Lung (tissue), 12 donors: ENCODE results near the gene KRTAP2-4. TPM values are rescaled to one million over a fixed set of nuclear protein-coding genes. Genes with fewer than 3 reads are reported as not detected.

Experiments
- ATAC-seq: fragments of 200-7000 bp; cut with Tn5 transposase; one replicate; pipeline ENCODE4 v1.9.1; 2020; ENCODE audit warnings: moderate number of reproducible peaks; ENCODE audit not compliant: insufficient read depth, low FRiP score
- DNase-seq, 3 donors: peaks; one replicate each; pipeline ENCODE4 v3.0.0-alpha.2; 2013 to 2017
- H3K27ac ChIP-seq, 2 donors: one replicate each; pipeline ENCODE4 v1.5.1; 2013; ENCODE audit warnings: mild to moderate bottlenecking in 2 of 2, moderate library complexity in 2 of 2, control low read depth in 1 of 2, inconsistent platforms in 1 of 2, low read depth in 1 of 2, low read length in 1 of 2
- H3K27me3 ChIP-seq, 3 donors: one replicate each; pipeline ENCODE4 v1.5.1; 2013; ENCODE audit warnings: low read length in 2 of 3; ENCODE audit not compliant: control insufficient read depth in 3 of 3, insufficient read depth in 3 of 3
- H3K36me3 ChIP-seq, 4 donors: one replicate each; pipeline ENCODE4 v1.5.1; 2013; ENCODE audit warnings: low read length in 4 of 4, mild to moderate bottlenecking in 1 of 4, moderate library complexity in 1 of 4; ENCODE audit not compliant: control insufficient read depth in 4 of 4, insufficient read depth in 4 of 4
- H3K4me1 ChIP-seq, 5 donors: one replicate each; pipeline ENCODE4 v1.5.1; 2013; ENCODE audit warnings: low read length in 5 of 5, mild to moderate bottlenecking in 2 of 5, moderate library complexity in 1 of 5; ENCODE audit not compliant: control insufficient read depth in 5 of 5, insufficient read depth in 5 of 5
- H3K4me3 ChIP-seq: one replicate; pipeline ENCODE4 v1.5.1; 2013; ENCODE audit warnings: mild to moderate bottlenecking, control low read depth, moderate library complexity
- H3K9ac ChIP-seq, 2 donors: one replicate each; pipeline ENCODE4 v1.5.1; 2013; ENCODE audit warnings: low read length in 2 of 2, control low read depth in 1 of 2; ENCODE audit not compliant: insufficient read depth in 1 of 2
- H3K9me3 ChIP-seq, 4 donors: one replicate each; pipeline ENCODE4 v1.5.1; 2013; ENCODE audit warnings: low read length in 3 of 4, mild to moderate bottlenecking in 1 of 4, moderate library complexity in 1 of 4; ENCODE audit not compliant: control insufficient read depth in 4 of 4, insufficient read depth in 3 of 4
- WGBS, 2 donors: extraction: QIAGEN DNeasy Blood & Tissue Kit; methylation state at CpG; one replicate each; pipeline ENCODE4 v1.1.7; 2013; 5-methylcytosine and 5-hydroxymethylcytosine counted together
- polyA plus RNA-seq, 2 donors: library from polyadenylated mRNA; stranded (reverse); fragments of 200-250 nt; gene quantifications; one replicate each; pipeline ENCODE4 v1.2.1, GENCODE V29; 2013
- total RNA-seq, 2 donors: library from RNA; depleted of rRNA in 1 of 2; stranded (reverse); fragments of >200 nt in 1 of 2; gene quantifications; one replicate each; pipeline ENCODE4 v1.2.1, GENCODE V29; 2014 to 2021
- TF ChIP-seq, protein P1 (sequence below): IDR thresholded peaks from 2 replicates; pipeline ENCODE4 v1.5.1; 2012; ENCODE audit warnings: mild to moderate bottlenecking; ENCODE audit errors: control extremely low read depth, extremely low read depth
- donor health status: control.
- donor health status: control.
- donor health status: Bipolar disorder and iron deficiency.
- donor health status: healthy.
- donor health status: DM: yes; HTN: yes; CAD: no.

Gene KRTAP2-4
- total and polyA plus RNA-seq, 4 donors = not detected

DNA sequence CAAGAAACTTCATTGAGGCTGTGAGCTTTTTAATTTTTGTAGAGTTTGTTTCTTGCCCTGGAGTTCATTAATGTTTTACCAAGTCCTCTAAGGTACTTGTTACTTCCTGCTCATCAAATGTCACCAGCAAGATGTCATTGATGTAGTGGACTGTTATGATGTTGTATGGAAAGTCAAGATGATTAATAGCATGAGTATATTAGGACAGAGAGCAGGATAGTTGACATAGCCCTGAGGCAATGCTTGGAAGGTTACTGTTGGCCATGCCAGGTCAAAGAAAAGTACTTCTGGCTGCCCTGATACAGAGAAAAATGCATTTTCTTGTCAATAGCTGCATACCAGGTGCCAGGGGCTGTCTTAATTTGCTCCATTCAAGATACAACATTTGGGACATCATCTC is 45.3 kb downstream of the KRTAP2-4 start:
- Histone ChIP-seq H3K4me3 (no peak overlapping the region), H3K9me3 (peaks cover 0 to 4% (median 1%) of the 10 kb centered on the region in 4 donors), H3K4me1 (no peaks in the 10 kb centered on the region), H3K9ac (no peak overlapping the region), H3K27ac (no peak overlapping the region), H3K36me3 (no peaks in the 10 kb centered on the region), H3K27me3 (no peaks in the 10 kb centered on the region)
- ATAC-seq = no peak
- TF ChIP-seq, protein P1, sequence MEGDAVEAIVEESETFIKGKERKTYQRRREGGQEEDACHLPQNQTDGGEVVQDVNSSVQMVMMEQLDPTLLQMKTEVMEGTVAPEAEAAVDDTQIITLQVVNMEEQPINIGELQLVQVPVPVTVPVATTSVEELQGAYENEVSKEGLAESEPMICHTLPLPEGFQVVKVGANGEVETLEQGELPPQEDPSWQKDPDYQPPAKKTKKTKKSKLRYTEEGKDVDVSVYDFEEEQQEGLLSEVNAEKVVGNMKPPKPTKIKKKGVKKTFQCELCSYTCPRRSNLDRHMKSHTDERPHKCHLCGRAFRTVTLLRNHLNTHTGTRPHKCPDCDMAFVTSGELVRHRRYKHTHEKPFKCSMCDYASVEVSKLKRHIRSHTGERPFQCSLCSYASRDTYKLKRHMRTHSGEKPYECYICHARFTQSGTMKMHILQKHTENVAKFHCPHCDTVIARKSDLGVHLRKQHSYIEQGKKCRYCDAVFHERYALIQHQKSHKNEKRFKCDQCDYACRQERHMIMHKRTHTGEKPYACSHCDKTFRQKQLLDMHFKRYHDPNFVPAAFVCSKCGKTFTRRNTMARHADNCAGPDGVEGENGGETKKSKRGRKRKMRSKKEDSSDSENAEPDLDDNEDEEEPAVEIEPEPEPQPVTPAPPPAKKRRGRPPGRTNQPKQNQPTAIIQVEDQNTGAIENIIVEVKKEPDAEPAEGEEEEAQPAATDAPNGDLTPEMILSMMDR = no peak
- no peak for DNase-seq

DNA sequence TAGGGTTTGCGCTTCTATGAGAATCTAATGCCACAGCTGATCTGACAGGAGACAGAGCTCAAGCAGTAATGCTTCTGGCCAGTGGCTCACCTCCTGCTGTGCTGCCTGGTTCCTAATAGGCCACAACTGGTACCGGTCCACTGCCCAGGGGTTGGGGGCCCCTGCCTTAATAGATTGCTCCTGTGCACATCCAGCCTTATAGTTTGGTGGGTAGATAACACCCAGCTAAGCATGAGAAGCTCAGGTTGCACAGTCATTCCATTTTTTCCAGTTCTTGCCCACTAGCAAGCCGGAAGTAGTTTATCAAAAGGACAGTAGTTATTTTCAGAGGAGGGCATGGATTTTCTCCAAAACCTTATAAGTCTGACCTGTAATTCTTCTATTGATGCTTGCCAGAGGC is 46.3 kb downstream of the KRTAP2-4 start:
- Histone ChIP-seq H3K36me3 (no peaks in the 10 kb centered on the region), H3K27me3 (no peaks in the 10 kb centered on the region), H3K4me3 (no peak overlapping the region), H3K9ac (no peak overlapping the region), H3K9me3 (peaks cover 0 to 4% (median 1%) of the 10 kb centered on the region in 4 donors), H3K27ac (no peak overlapping the region), H3K4me1 (no peaks in the 10 kb centered on the region)
- ATAC-seq = no peak
- TF ChIP-seq, protein P1 = no peak
- DNase-seq = no peak
- 94 to 96% methylated on average over 3 of the region's 3 CpGs for WGBS, 2 donors

DNA sequence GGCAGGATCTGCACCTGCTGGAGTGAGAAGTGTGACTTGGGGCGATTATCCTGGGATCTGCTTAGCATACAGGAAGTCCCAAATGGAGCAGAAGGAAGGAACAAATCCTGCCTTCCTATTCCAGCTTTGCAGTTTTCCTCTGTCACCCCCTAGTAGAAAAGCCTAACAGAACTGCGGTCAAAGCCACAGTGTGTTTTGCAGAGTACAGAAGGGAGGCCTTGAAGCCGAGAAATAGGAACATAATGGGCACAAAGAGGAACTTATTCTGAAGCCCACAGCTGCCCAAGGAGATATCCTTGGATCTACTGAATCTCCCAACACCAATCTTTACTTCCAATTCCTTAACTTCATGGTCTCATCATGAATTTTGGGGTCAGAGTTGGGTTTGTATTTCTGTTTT is 47.1 kb downstream of the KRTAP2-4 start:
- H3K9me3 ChIP-seq = peaks cover 0 to 4% (median 1%) of the 10 kb centered on the region in 4 donors
- ATAC-seq (no peak), DNase-seq (no peak)
- no peaks in the 10 kb centered on the region for H3K27me3 ChIP-seq
- H3K4me1 ChIP-seq = no peaks in the 10 kb centered on the region
- H3K27ac ChIP-seq = no peak overlapping the region
- TF ChIP-seq, protein P1 = no peak
- 29 to 73% methylated on average over 3 of the region's 3 CpGs for WGBS, 2 donors
- no peaks in the 10 kb centered on the region for H3K36me3 ChIP-seq
- H3K4me3 ChIP-seq = no peak overlapping the region
- no peak overlapping the region for H3K9ac ChIP-seq

DNA sequence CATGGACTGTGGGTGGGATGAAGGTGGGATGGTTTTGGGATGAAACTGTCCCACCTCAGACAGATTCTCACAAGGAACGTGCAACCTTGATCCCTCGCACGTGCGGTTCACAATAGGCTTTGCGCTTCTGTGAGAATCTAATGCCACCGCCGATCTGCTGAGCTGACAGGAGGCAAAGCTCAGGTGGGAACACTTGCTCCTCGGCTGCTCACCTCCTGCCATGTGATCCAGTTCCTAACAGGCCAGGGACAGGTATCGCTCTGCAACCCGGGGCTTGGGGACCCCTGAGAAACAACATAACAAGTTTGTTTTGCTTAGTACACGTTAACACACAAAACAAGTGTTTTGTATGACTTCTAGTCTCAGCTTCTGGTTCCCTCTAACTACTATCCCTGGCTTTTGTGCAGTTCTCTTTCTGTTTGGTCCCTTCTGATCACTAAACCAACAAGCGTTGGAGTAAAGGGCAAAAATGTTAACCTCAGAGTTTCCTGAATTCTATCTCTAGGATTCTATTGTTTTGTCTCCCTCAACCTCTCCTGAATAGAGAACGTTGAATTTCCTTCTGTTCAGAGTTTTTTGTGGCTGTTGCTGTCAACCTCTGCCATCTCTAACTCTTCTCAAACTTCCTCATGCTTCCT is 49.0 kb downstream of the KRTAP2-4 start:
- peaks cover 0 to 3% (median 0%) of the 10 kb centered on the region in 4 donors for H3K9me3 ChIP-seq
- ATAC-seq (no peak), DNase-seq (no peak)
- TF ChIP-seq, protein P1 = no peak
- no peak overlapping the region for H3K9ac ChIP-seq
- no peaks in the 10 kb centered on the region for H3K27me3 ChIP-seq
- H3K4me1 ChIP-seq = no peaks in the 10 kb centered on the region
- no peaks in the 10 kb centered on the region for H3K36me3 ChIP-seq
- no peak overlapping the region for H3K27ac ChIP-seq
- no peak overlapping the region for H3K4me3 ChIP-seq
- WGBS, 2 donors = 81 to 82% methylated on average over 13 of the region's 13 CpGs
